IMR-90 (cell line): ENCODE results near the gene RPS26. TPM values are rescaled to one million over a fixed set of nuclear protein-coding genes. Genes with fewer than 3 reads are reported as not detected.

Source experiments
- ATAC-seq: fragments of 200-7000 bp; cut with Tn5 transposase; 2 replicates; pipeline ENCODE4 v1.9.1; 2020; ENCODE audit warnings: low read depth, mild to moderate bottlenecking, moderate library complexity
- BruUV-seq: library from RNA; stranded (reverse); fragments of 400-500 nt; replicated peaks from 2 replicates; lab custom pipeline; 2021; lab: Mats Ljungman, UMichigan
- CTCF ChIA-PET: fragments of 300-600 bp; formaldehyde crosslinking; extraction: SDS; loops from one replicate; lab custom pipeline; 2021; ENCODE audit warnings: antibody characterized with exemption; lab: Yijun Ruan, JAX
- POLR2A ChIA-PET: fragments of 300-600 bp; sonication (Branson Sonifier 250); formaldehyde crosslinking; loops from one replicate; lab custom pipeline; 2022; ENCODE audit warnings: antibody characterized with exemption; ENCODE audit not compliant: unreplicated experiment; lab: Charles Lee
- DNase-seq: peaks from one replicate; pipeline ENCODE4 v3.0.0; 2013
- H2AFZ ChIP-seq: replicated peaks from 2 replicates; pipeline ENCODE3; 2013; ENCODE audit warnings: low read length, mild to moderate bottlenecking; ENCODE audit not compliant: poor library complexity
- H2AK5ac ChIP-seq: 2 replicates; pipeline ENCODE4 v1.6.1; 2013; ENCODE audit warnings: low read depth, low read length, inconsistent platforms
- H2AK9ac ChIP-seq: replicated peaks from 2 replicates; pipeline ENCODE3; 2013; ENCODE audit warnings: mild to moderate bottlenecking, low read depth, low read length, moderate library complexity; ENCODE audit not compliant: poor library complexity
- H2BK120ac ChIP-seq: 2 replicates; pipeline ENCODE4 v1.6.1; 2013; ENCODE audit warnings: low read depth, low read length, inconsistent platforms
- H2BK15ac ChIP-seq: 3 replicates; pipeline ENCODE4 v1.6.1; 2013; ENCODE audit warnings: low read depth, low read length, inconsistent platforms
- H2BK20ac ChIP-seq: 2 replicates; pipeline ENCODE4 v1.6.1; 2013; ENCODE audit warnings: low read depth, mild to moderate bottlenecking, inconsistent platforms, low read length, moderate library complexity
- H2BK5ac ChIP-seq: 2 replicates; pipeline ENCODE4 v1.6.1; 2013; ENCODE audit warnings: mild to moderate bottlenecking, low read depth, low read length, inconsistent platforms; ENCODE audit not compliant: poor library complexity, severe bottlenecking
- H3K14ac ChIP-seq: replicated peaks from 2 replicates; pipeline ENCODE4 v1.6.1; 2013; ENCODE audit warnings: low read depth, low read length, inconsistent platforms
- H3K18ac ChIP-seq: 2 replicates; pipeline ENCODE4 v1.6.1; 2013; ENCODE audit warnings: low read depth, low read length, control low read depth
- H3K23ac ChIP-seq: 2 replicates; pipeline ENCODE4 v1.6.1; 2013; ENCODE audit warnings: low read depth, low read length, inconsistent platforms
- H3K27ac ChIP-seq: 2 replicates; pipeline ENCODE4 v1.5.1; 2013; ENCODE audit warnings: mild to moderate bottlenecking, control low read depth, low read length; ENCODE audit not compliant: insufficient read depth
- H3K27me3 ChIP-seq: 2 replicates; pipeline ENCODE4 v1.6.1; 2013; ENCODE audit warnings: low read length; ENCODE audit not compliant: control insufficient read depth, insufficient read depth
- H3K36me3 ChIP-seq: 2 replicates; pipeline ENCODE4 v1.6.1; 2013; ENCODE audit warnings: low read length, mixed read lengths; ENCODE audit not compliant: control insufficient read depth, insufficient read depth
- H3K4ac ChIP-seq: 2 replicates; pipeline ENCODE4 v1.6.1; 2013; ENCODE audit warnings: low read depth, low read length, inconsistent platforms
- H3K4me1 ChIP-seq: 2 replicates; pipeline ENCODE4 v1.6.1; 2013; ENCODE audit warnings: low read length, mixed read lengths; ENCODE audit not compliant: control insufficient read depth, insufficient read depth
- H3K4me2 ChIP-seq: 2 replicates; pipeline ENCODE4 v1.6.1; 2013; ENCODE audit warnings: low read depth, mild to moderate bottlenecking, control low read depth, low read length, moderate library complexity
- H3K4me3 ChIP-seq: 2 replicates; pipeline ENCODE4 v1.5.1; 2013; ENCODE audit warnings: low read depth, mild to moderate bottlenecking, control low read depth, low read length, moderate library complexity; ENCODE audit not compliant: insufficient read depth
- H3K56ac ChIP-seq: 2 replicates; pipeline ENCODE4 v1.6.1; 2013; ENCODE audit warnings: low read length, inconsistent platforms; ENCODE audit not compliant: insufficient read depth; ENCODE audit errors: extremely low read depth
- H3K79me1 ChIP-seq, 2 experiments: 2 replicates each; pipeline ENCODE4 v1.6.1; 2013; ENCODE audit warnings: low read length in 2 of 2, inconsistent platforms in 1 of 2, low read depth in 1 of 2
- H3K9ac ChIP-seq: 2 replicates; pipeline ENCODE4 v1.6.1; 2013; ENCODE audit warnings: low read depth, low read length, control low read depth
- H3K9me1 ChIP-seq: 2 replicates; pipeline ENCODE4 v1.6.1; 2013; ENCODE audit warnings: low read length, inconsistent platforms; ENCODE audit not compliant: insufficient read depth
- H3K9me3 ChIP-seq: 2 replicates; pipeline ENCODE4 v1.6.1; 2013; ENCODE audit warnings: low read length; ENCODE audit not compliant: control insufficient read depth, insufficient read depth
- H4K20me1 ChIP-seq: 2 replicates; pipeline ENCODE4 v1.6.1; 2013; ENCODE audit warnings: low read length, inconsistent platforms; ENCODE audit not compliant: insufficient read depth
- H4K5ac ChIP-seq: 2 replicates; pipeline ENCODE4 v1.6.1; 2013; ENCODE audit warnings: mild to moderate bottlenecking, low read depth, low read length, control low read depth
- H4K8ac ChIP-seq, 2 experiments: 2 replicates each; pipeline ENCODE4 v1.6.1; 2013; ENCODE audit warnings: low read depth in 2 of 2, low read length in 2 of 2, control low read depth in 1 of 2, inconsistent platforms in 1 of 2
- H4K91ac ChIP-seq: 2 replicates; pipeline ENCODE4 v1.6.1; 2013; ENCODE audit warnings: low read depth, low read length, inconsistent platforms; ENCODE audit not compliant: insufficient read depth
- BHLHE40 ChIP-seq: fragments of 150-350 bp; IDR thresholded peaks from 2 replicates; pipeline ENCODE4 v1.6.1; 2016; ENCODE audit warnings: mild to moderate bottlenecking, low read depth, low read length
- CEBPB ChIP-seq: IDR thresholded peaks from 2 replicates; pipeline ENCODE4 v1.6.1; 2012; ENCODE audit warnings: low read depth, low read length, improper control_type of control experiment
- CHD1 ChIP-seq: IDR thresholded peaks from 2 replicates; pipeline ENCODE4 v1.6.1; 2012; ENCODE audit warnings: low read depth, low read length, improper control_type of control experiment
- CTCF ChIP-seq: conservative IDR thresholded peaks from 2 replicates; pipeline ENCODE4 v1.5.1; 2012; ENCODE audit warnings: mild to moderate bottlenecking, low read depth, low read length, improper control_type of control experiment
- FOS ChIP-seq: fragments of 150-350 bp; IDR thresholded peaks from 2 replicates; pipeline ENCODE4 v1.6.1; 2016; ENCODE audit warnings: low read depth, low read length
- MAFK ChIP-seq: IDR thresholded peaks from 2 replicates; pipeline ENCODE4 v1.6.1; 2012; ENCODE audit warnings: low read depth, low read length, improper control_type of control experiment
- MAZ ChIP-seq: IDR thresholded peaks from 2 replicates; pipeline ENCODE4 v1.6.1; 2012; ENCODE audit warnings: low read depth, mild to moderate bottlenecking, low read length, improper control_type of control experiment, moderate library complexity, borderline replicate concordance
- MXI1 ChIP-seq: IDR thresholded peaks from 2 replicates; pipeline ENCODE4 v1.6.1; 2012; ENCODE audit warnings: low read depth, mild to moderate bottlenecking, low read length, moderate library complexity, borderline replicate concordance
- NFE2L2 ChIP-seq: fragments of 150-350 bp; IDR thresholded peaks from 2 replicates; pipeline ENCODE4 v1.6.1; 2016; ENCODE audit warnings: low read depth, mild to moderate bottlenecking, low read length
- POLR2A ChIP-seq: IDR thresholded peaks from 2 replicates; pipeline ENCODE4 v1.6.1; 2012; ENCODE audit warnings: mild to moderate bottlenecking, low read depth, low read length
- RAD21 ChIP-seq: IDR thresholded peaks from 2 replicates; pipeline ENCODE4 v1.6.1; 2012; ENCODE audit warnings: low read length, improper control_type of control experiment
- RCOR1 ChIP-seq: IDR thresholded peaks from 2 replicates; pipeline ENCODE4 v1.6.1; 2012; ENCODE audit warnings: mild to moderate bottlenecking, low read length, improper control_type of control experiment; ENCODE audit not compliant: insufficient replicate concordance
- RFX5 ChIP-seq: IDR thresholded peaks from 2 replicates; pipeline ENCODE4 v1.8.0; 2012; ENCODE audit warnings: low read depth, mild to moderate bottlenecking, low read length, moderate library complexity
- SMC3 ChIP-seq: fragments of 150-350 bp; IDR thresholded peaks from 2 replicates; pipeline ENCODE4 v1.6.1; 2016; ENCODE audit warnings: low read depth, mild to moderate bottlenecking, antibody characterized with exemption, low read length, moderate library complexity
- USF2 ChIP-seq: fragments of 150-350 bp; IDR thresholded peaks from 2 replicates; pipeline ENCODE4 v1.6.1; 2017; ENCODE audit warnings: mild to moderate bottlenecking, antibody characterized with exemption, low read length, low read depth
- WGBS, 2 experiments: methylation state at CpG; one replicate each; pipeline versions ENCODE4 v1.1.5 to v1.1.7; 2013; ENCODE audit warnings: missing lambda C conversion rate in 2 of 2; ENCODE audit not compliant: insufficient read length in 1 of 2; ENCODE audit errors: extremely low coverage in 2 of 2; 5-methylcytosine and 5-hydroxymethylcytosine counted together
- dilution Hi-C: fragments of 300-500 bp; cut with HindIII; formaldehyde crosslinking; loops from one replicate; pipeline ENCODE4 v1.14.3; 2018; ENCODE audit warnings: low sequenced_read_pairs; ENCODE audit not compliant: unreplicated experiment
- in situ Hi-C: fragments of 300-500 bp; cut with MboI; formaldehyde crosslinking; loops from 3 replicates; pipeline ENCODE4 v1.14.3; 2019; ENCODE audit warnings: low sequenced_read_pairs, inconsistent platforms, mixed read lengths
- intact Hi-C: fragments of 100-400 bp; cut with micrococcal nuclease; formaldehyde crosslinking; loops from 2 replicates; pipeline ENCODE4 v1.10.0; 2022
- polyA plus RNA-seq, 3 experiments: library from polyadenylated mRNA; depleted of rRNA; stranded (reverse); fragments of >200 nt; gene quantifications; 2 replicates each; pipeline ENCODE4 v1.2.3, GENCODE V29; 2012; ENCODE audit warnings: low replicate concordance in 1 of 3
- total RNA-seq: library from RNA; depleted of rRNA; stranded (reverse); fragments of >200 nt; gene quantifications from 2 replicates; pipeline ENCODE4 v1.2.3, GENCODE V29; 2012
- TF ChIP-seq, protein P1 (sequence below): fragments of 150-350 bp; IDR thresholded peaks from 2 replicates; pipeline ENCODE4 v1.6.1; 2016; ENCODE audit warnings: low read depth, mild to moderate bottlenecking, low read length, moderate library complexity, borderline replicate concordance

RPS26 gene
- total and polyA plus RNA-seq, 2 of the 4 experiments (the other 2 are of a cell fraction), result 307 to 1,824 TPM

GRCh38 chr12:56082967-56083366 lies 41.2 kb downstream of the RPS26 start:
- Histone ChIP-seq H3K9me3 (no peaks in the 10 kb centered on the region), H3K4me2 (no peak overlapping the region), H3K14ac (no peak overlapping the region), H3K36me3 (no peaks in the 10 kb centered on the region), H3K4me3 (no peak overlapping the region), H3K18ac (no peak overlapping the region), H3K9me1 (0 out of 2 replicates have a peak, but pooled peaks cover 3% of the 10 kb centered on the region), H2BK5ac (no peak overlapping the region), H2AK5ac (no peak overlapping the region), H2BK120ac (no peak overlapping the region), H2BK20ac (no peak overlapping the region), H4K5ac (no peak overlapping the region), H3K27ac (no peak overlapping the region), H4K8ac (no peak overlapping the region), H3K4me1 (peaks cover 4% of the 10 kb centered on the region; the same call in 1 of the 2 replicates), H4K91ac (no peak overlapping the region), H2AK9ac (no peak overlapping the region), H3K79me1 (no peaks in the 10 kb centered on the region), H3K27me3 (peaks cover 40% of the 10 kb centered on the region), H4K20me1 (no peaks in the 10 kb centered on the region; the same call in 1 of the 2 replicates), H3K56ac (no peak overlapping the region), H3K9ac (no peak overlapping the region), H3K23ac (no peak overlapping the region), H3K4ac (no peak overlapping the region), H2BK15ac (no peak overlapping the region), H2AFZ (no peak overlapping the region)
- WGBS, 2 experiments, result no CpG with 5 or more reads among the region's 3 CpGs
- in situ Hi-C loops (no loop called here), dilution Hi-C loops (no loop called here), intact Hi-C loops (no loop called here)
- POLR2A ChIA-PET, result no interaction called here
- no TSS peak for BruUV-seq
- CTCF ChIA-PET, result no interaction called here
- TF ChIP-seq POLR2A (no peak), CEBPB (no peak), RAD21 (no peak), SMC3 (no peak), CHD1 (no peak), USF2 (no peak), CTCF (no peak), BHLHE40 (no peak), RFX5 (no peak), MAZ (no peak), MAFK (no peak), RCOR1 (no peak), NFE2L2 (no peak), MXI1 (no peak), FOS (no peak)
- TF ChIP-seq, protein P1, sequence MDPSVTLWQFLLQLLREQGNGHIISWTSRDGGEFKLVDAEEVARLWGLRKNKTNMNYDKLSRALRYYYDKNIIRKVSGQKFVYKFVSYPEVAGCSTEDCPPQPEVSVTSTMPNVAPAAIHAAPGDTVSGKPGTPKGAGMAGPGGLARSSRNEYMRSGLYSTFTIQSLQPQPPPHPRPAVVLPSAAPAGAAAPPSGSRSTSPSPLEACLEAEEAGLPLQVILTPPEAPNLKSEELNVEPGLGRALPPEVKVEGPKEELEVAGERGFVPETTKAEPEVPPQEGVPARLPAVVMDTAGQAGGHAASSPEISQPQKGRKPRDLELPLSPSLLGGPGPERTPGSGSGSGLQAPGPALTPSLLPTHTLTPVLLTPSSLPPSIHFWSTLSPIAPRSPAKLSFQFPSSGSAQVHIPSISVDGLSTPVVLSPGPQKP, result no peak
- no peak for DNase-seq
- no peak for ATAC-seq
